KMS-11 (cell line): ENCODE measurements around the gene STRN4.

Experiments used
- H2AFZ ChIP-seq: fragments of 200-600 bp; sonication (generic); 2 replicates; pipeline ENCODE4 v1.6.1; 2016; ENCODE audit warnings: antibody characterized with exemption, mixed run types, low read depth
- H3K27ac ChIP-seq: fragments of 200-600 bp; sonication (generic); 2 replicates; pipeline ENCODE4 v1.6.1; 2016; ENCODE audit warnings: mild to moderate bottlenecking, mixed run types
- H3K27me3 ChIP-seq: fragments of 200-600 bp; sonication (generic); 2 replicates; pipeline ENCODE4 v1.6.1; 2017; ENCODE audit warnings: mild to moderate bottlenecking, low read depth, mixed run types, moderate library complexity; ENCODE audit not compliant: insufficient read depth
- H3K36me3 ChIP-seq: fragments of 200-600 bp; sonication (generic); 2 replicates; pipeline ENCODE4 v1.6.1; 2017; ENCODE audit warnings: mild to moderate bottlenecking, mixed run types; ENCODE audit not compliant: insufficient read depth
- H3K4me1 ChIP-seq: fragments of 200-600 bp; sonication (generic); 2 replicates; pipeline ENCODE4 v1.6.1; 2016; ENCODE audit warnings: mild to moderate bottlenecking, low read depth, mixed run types; ENCODE audit not compliant: poor library complexity, severe bottlenecking
- H3K4me2 ChIP-seq: fragments of 200-600 bp; sonication (generic); 2 replicates; pipeline ENCODE4 v1.7.0; 2016; ENCODE audit warnings: mild to moderate bottlenecking, mixed run types
- H3K4me3 ChIP-seq: fragments of 200-600 bp; sonication (generic); IDR thresholded peaks from 2 replicates; pipeline ENCODE4 v1.6.1; 2017; ENCODE audit warnings: low read depth, low read length, mixed read lengths; ENCODE audit not compliant: insufficient read depth
- H3K79me2 ChIP-seq: fragments of 200-600 bp; sonication (generic); 2 replicates; pipeline ENCODE4 v1.6.1; 2016; ENCODE audit warnings: low read depth, mixed run types; ENCODE audit not compliant: insufficient read depth
- H3K9ac ChIP-seq: fragments of 200-600 bp; sonication (generic); 2 replicates; pipeline ENCODE4 v1.6.1; 2016; ENCODE audit warnings: mild to moderate bottlenecking, mixed run types
- H4K20me1 ChIP-seq: fragments of 200-600 bp; sonication (generic); 2 replicates; pipeline ENCODE4 v1.6.1; 2016; ENCODE audit warnings: mild to moderate bottlenecking, mixed run types; ENCODE audit not compliant: insufficient read depth
- TF ChIP-seq, protein P1 (sequence below): fragments of 200-600 bp; sonication (generic); conservative IDR thresholded peaks from 2 replicates; pipeline ENCODE4 v1.6.1; 2017; ENCODE audit warnings: low read depth, mild to moderate bottlenecking, antibody characterized with exemption, low read length, moderate library complexity, mixed read lengths

STRN4 gene

DNA sequence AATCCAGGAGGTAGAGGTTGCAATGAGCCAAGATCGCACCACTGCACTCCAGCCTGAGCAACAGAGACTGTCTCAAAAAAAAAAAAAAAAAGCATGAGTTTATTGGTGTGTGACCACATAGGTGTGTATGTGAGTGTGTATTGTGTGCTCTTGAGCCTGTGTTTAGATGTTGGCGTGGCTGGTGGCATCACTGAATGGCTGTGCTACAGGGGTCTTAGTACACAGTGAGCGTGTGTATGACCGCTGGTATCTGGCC lies 39.7 kb upstream of the STRN4 start:
- no peak overlapping the region for H2AFZ ChIP-seq
- H3K27ac ChIP-seq: peak overlapping the region; percentile 98
- H3K4me2 ChIP-seq: peak overlapping the region; percentile 86
- peak overlapping the region; percentile 99 for H3K9ac ChIP-seq
- peaks cover 38% of the 10 kb centered on the region for H4K20me1 ChIP-seq
- H3K79me2 ChIP-seq: peaks cover 75% of the 10 kb centered on the region
- H3K4me3 ChIP-seq: no peak overlapping the region
- H3K4me1 ChIP-seq: peaks cover 32% of the 10 kb centered on the region
- TF ChIP-seq, protein P1, sequence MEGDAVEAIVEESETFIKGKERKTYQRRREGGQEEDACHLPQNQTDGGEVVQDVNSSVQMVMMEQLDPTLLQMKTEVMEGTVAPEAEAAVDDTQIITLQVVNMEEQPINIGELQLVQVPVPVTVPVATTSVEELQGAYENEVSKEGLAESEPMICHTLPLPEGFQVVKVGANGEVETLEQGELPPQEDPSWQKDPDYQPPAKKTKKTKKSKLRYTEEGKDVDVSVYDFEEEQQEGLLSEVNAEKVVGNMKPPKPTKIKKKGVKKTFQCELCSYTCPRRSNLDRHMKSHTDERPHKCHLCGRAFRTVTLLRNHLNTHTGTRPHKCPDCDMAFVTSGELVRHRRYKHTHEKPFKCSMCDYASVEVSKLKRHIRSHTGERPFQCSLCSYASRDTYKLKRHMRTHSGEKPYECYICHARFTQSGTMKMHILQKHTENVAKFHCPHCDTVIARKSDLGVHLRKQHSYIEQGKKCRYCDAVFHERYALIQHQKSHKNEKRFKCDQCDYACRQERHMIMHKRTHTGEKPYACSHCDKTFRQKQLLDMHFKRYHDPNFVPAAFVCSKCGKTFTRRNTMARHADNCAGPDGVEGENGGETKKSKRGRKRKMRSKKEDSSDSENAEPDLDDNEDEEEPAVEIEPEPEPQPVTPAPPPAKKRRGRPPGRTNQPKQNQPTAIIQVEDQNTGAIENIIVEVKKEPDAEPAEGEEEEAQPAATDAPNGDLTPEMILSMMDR: no peak
- peaks cover 11% of the 10 kb centered on the region; the same call in 1 of the 2 replicates for H3K36me3 ChIP-seq
- no peaks in the 10 kb centered on the region for H3K27me3 ChIP-seq

DNA sequence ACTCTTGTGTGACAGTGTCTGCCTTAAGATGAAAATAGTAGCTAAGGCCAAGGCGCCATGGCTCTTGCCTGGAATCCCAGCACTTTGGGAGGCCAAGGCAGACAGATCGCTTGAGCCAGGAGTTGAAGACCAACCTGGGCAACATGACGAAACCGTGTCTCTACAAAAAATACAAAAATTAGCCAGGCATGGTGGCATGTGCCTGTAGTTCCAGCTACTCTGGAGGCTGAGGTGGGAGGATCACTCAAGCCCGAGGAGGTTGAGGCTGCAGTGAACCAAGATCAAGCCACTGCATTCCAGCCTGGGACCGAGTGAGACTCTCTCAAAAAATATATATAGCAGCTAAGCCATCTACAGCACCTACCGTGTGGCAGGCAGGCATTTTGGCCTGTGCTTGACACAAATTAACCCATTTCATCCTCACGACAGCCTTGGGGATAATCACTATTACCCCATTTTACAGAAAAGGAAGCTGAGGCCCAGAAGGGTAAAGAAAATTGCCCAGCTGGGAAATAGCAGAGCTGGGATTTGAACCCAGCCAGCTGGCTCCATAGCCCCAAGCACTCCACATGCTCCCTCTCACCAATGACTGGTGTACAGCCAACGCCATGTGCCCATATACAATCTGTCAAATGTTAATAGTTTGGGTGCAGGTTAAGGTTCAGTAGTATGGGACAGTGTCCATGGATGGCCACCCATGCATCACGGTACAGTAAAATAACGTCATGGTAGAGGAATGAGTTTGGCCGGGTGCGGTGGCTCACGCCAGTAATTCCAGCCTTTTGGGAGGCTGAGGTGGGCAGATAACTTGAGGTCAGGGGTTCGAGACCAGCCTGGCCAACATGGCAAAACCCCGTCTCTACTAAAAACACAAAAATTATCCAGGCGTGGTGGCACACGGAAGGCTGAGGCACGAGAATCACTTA lies 39.1 kb upstream of the STRN4 start:
- Histone ChIP-seq H3K9ac (peak overlapping the region; percentile 99; the same call in 1 of the 2 replicates), H3K27ac (peak overlapping the region; percentile 98)

DNA sequence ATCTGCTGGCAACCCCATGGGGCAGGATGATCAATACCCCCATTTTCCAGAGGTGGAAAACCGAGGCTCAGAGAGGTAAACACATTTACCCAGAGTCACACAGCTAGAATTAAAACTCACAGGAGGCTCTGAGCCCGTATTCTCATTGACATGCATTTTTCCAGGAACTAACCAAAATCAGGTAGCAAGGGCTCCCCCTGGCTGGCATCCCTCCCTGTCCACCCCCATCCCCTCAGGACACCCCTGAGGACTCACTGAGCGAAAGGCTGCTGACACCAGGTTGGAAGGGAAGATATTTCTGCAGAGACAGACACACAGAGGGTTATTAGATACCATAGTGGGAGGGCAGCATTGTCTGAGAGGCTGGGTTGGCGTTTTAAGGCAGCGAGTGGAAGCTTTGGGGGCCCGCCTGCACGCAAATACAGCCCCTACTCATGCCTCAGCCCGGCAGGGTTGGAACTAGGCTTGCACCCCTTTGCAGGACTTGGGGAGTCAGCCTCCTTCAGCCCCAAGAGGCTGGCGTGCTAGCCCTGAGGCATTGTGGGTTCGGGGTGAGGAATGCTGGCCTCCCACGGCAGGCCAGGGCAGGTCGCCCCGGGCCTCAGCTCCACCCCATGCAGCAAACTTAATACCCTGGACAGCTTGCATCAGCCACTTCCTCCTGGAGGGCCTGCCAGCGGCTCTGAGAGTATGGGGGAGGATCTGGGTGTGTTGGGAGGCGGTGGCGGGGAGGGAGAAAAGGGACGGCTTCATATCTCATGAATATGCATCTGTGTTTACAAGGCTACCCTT lies 38.2 kb upstream of the STRN4 start:
- H3K79me2 ChIP-seq: peaks cover 81% of the 10 kb centered on the region
- H3K4me3 ChIP-seq: no peak overlapping the region
- peaks cover 11% of the 10 kb centered on the region; the same call in 1 of the 2 replicates for H3K36me3 ChIP-seq

More for the DNA sequence above, 39.1 kb upstream of the STRN4 start:
- Histone ChIP-seq H2AFZ (no peak overlapping the region), H3K4me2 (peak overlapping the region; percentile 86), H3K36me3 (peaks cover 11% of the 10 kb centered on the region; the same call in 1 of the 2 replicates), H3K4me1 (peaks cover 32% of the 10 kb centered on the region), H3K4me3 (no peak overlapping the region), H4K20me1 (peaks cover 38% of the 10 kb centered on the region), H3K79me2 (peaks cover 80% of the 10 kb centered on the region), H3K27me3 (no peaks in the 10 kb centered on the region)
- TF ChIP-seq, protein P1: no peak

DNA sequence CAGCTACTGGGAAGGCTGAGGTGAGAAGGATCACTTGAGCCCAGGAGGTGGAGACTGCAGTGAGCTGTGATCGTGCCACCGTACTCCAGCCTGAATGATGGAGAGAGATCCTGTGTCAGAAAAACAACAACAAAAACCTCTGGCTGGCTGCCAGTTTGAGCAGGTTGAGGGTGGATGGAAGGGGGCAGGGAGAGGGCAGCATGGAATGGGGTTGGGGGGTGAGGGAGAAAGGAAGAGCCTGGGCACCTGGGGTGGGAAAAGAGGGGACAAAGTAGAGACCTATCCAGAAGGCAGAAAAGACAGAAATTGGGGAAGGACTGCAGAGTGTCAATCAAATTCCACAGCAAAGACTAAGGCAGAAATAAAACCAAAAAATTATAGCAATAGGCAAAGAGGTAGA lies 37.4 kb upstream of the STRN4 start:
- peak overlapping the region; percentile 86 for H3K4me2 ChIP-seq
- peaks cover 38% of the 10 kb centered on the region for H4K20me1 ChIP-seq
- no peaks in the 10 kb centered on the region for H3K27me3 ChIP-seq
- TF ChIP-seq, protein P1: no peak
- H2AFZ ChIP-seq: no peak overlapping the region
- H3K27ac ChIP-seq: no peak overlapping the region
- peaks cover 81% of the 10 kb centered on the region for H3K79me2 ChIP-seq
- no peak overlapping the region for H3K4me3 ChIP-seq
- H3K36me3 ChIP-seq: peaks cover 14% of the 10 kb centered on the region; the same call in 1 of the 2 replicates
- peaks cover 26% of the 10 kb centered on the region for H3K4me1 ChIP-seq
- H3K9ac ChIP-seq: peak overlapping the region; percentile 99; the same call in 1 of the 2 replicates

More for the DNA sequence above, 38.2 kb upstream of the STRN4 start:
- Histone ChIP-seq H3K4me2 (peak overlapping the region; percentile 86), H3K27ac (peak overlapping the region; percentile 98), H3K4me1 (peaks cover 32% of the 10 kb centered on the region), H2AFZ (no peak overlapping the region), H4K20me1 (peaks cover 38% of the 10 kb centered on the region), H3K9ac (peak overlapping the region; percentile 99), H3K27me3 (no peaks in the 10 kb centered on the region)
- TF ChIP-seq, protein P1: peak; percentile 58
